A549 (cell line): ENCODE measurements around the gene ATP9A. TPM values are rescaled to one million over a fixed set of nuclear protein-coding genes. Genes with fewer than 3 reads are reported as not detected.

Experiments used
- ATAC-seq, 2 experiments: fragments of 200-7000 bp in 1 of 2; fragments of >200 bp in 1 of 2; cut with Nextera tagmentation in 1 of 2; cut with Tn5 transposase in 1 of 2; 3 replicates each; pipeline versions ENCODE4 v1.8.0 to v1.9.1; 2018 to 2020; ENCODE audit warnings: mild to moderate bottlenecking in 1 of 2, moderate library complexity in 1 of 2
- CTCF ChIA-PET: fragments of 300-600 bp; sonication (Branson Sonifier 250); formaldehyde crosslinking; extraction: SDS; loops from one replicate; lab custom pipeline; 2021; ENCODE audit warnings: antibody characterized with exemption, inconsistent platforms; lab: Yijun Ruan, JAX
- POLR2A ChIA-PET: fragments of 350-600 bp; formaldehyde crosslinking; extraction: SDS; loops from one replicate; lab custom pipeline; 2021; ENCODE audit warnings: antibody characterized with exemption, inconsistent platforms; lab: Yijun Ruan, JAX
- DNase-seq, 2 experiments: peaks; one replicate each; pipeline versions ENCODE4 v3.0.0 to v3.0.0-alpha.2; 2011 to 2016; ENCODE audit warnings: low read depth in 1 of 2, low spot score in 1 of 2
- FAIRE-seq: peaks from 2 replicates; lab custom pipeline; 2011; peaks lifted over from hg19 to GRCh38; lab: Jason Lieb, UNC
- H3K27ac ChIP-seq, 2 experiments: fragments of >200 bp; sonication (Bioruptor Twin); formaldehyde crosslinking; 3 replicates each; pipeline ENCODE4 v1.5.1; 2016 to 2017
- H3K4me1 ChIP-seq: fragments of >200 bp; sonication (Bioruptor Twin); formaldehyde crosslinking; 3 replicates; pipeline ENCODE4 v1.6.1; 2016
- H3K4me2 ChIP-seq: fragments of >200 bp; sonication (Bioruptor Twin); formaldehyde crosslinking; 3 replicates; pipeline ENCODE4 v1.6.1; 2016
- H3K4me3 ChIP-seq: fragments of >200 bp; sonication (Bioruptor Twin); formaldehyde crosslinking; 3 replicates; pipeline ENCODE4 v1.5.1; 2016
- H3K9me3 ChIP-seq: fragments of >200 bp; sonication (Bioruptor Twin); formaldehyde crosslinking; 3 replicates; pipeline ENCODE4 v1.6.1; 2016
- BHLHE40 ChIP-seq: IDR thresholded peaks from 2 replicates; pipeline ENCODE4 v1.6.1; 2012; ENCODE audit warnings: low read depth, low read length, inconsistent platforms
- CBX2 ChIP-seq: fragments of 200-600 bp; sonication (generic); IDR thresholded peaks from 2 replicates; pipeline ENCODE4 v1.6.1; 2016; ENCODE audit warnings: low read depth, mild to moderate bottlenecking, borderline replicate concordance
- CBX8 ChIP-seq: fragments of 200-600 bp; sonication (generic); IDR thresholded peaks from 2 replicates; pipeline ENCODE4 v1.6.1; 2016
- CHD4 ChIP-seq: fragments of 200-600 bp; sonication (generic); IDR thresholded peaks from 2 replicates; pipeline ENCODE4 v1.6.1; 2016; ENCODE audit warnings: antibody characterized with exemption, mild to moderate bottlenecking, borderline replicate concordance
- CTCF ChIP-seq: fragments of >200 bp; sonication (Bioruptor Twin); formaldehyde crosslinking; IDR thresholded peaks from 3 replicates; pipeline ENCODE4 v1.5.1; 2016
- ELK1 ChIP-seq: fragments of 150-350 bp; IDR thresholded peaks from 2 replicates; pipeline ENCODE4 v1.6.1; 2014; ENCODE audit warnings: low read depth, mild to moderate bottlenecking, low read length
- FOSB ChIP-seq: fragments of 250-450 bp; sonication (Bioruptor Pico); IDR thresholded peaks from 2 replicates; pipeline ENCODE4 v1.5.0; 2020; ENCODE audit warnings: mild to moderate bottlenecking, moderate library complexity
- FOXS1 ChIP-seq: fragments of 250-450 bp; sonication (Bioruptor Pico); IDR thresholded peaks from 2 replicates; pipeline ENCODE4 v1.5.0; 2020; ENCODE audit warnings: mild to moderate bottlenecking, moderate library complexity
- GATA3 ChIP-seq: IDR thresholded peaks from 2 replicates; pipeline ENCODE4 v1.6.1; 2012; ENCODE audit warnings: borderline replicate concordance
- HEYL ChIP-seq: fragments of 250-450 bp; sonication (Bioruptor Pico); IDR thresholded peaks from 2 replicates; pipeline ENCODE4 v1.8.0; 2021; ENCODE audit warnings: mild to moderate bottlenecking, moderate library complexity
- HMGXB4 ChIP-seq: fragments of 250-450 bp; sonication (Bioruptor Pico); IDR thresholded peaks from 2 replicates; pipeline ENCODE4 v1.5.0; 2021; ENCODE audit warnings: mild to moderate bottlenecking, moderate library complexity, borderline replicate concordance
- HOXB5 ChIP-seq: fragments of 250-450 bp; sonication (Bioruptor Pico); IDR thresholded peaks from 2 replicates; pipeline ENCODE4 v1.5.0; 2020; ENCODE audit warnings: mild to moderate bottlenecking, moderate library complexity
- JUN ChIP-seq, 2 experiments: fragments of >200 bp; sonication (Bioruptor Twin); formaldehyde crosslinking; IDR thresholded peaks; 2 replicates in 1 of 2; 3 replicates in 1 of 2; pipeline ENCODE4 v1.6.1; 2016 to 2017
- NFE2L2 ChIP-seq: fragments of 150-350 bp; conservative IDR thresholded peaks from 2 replicates; pipeline ENCODE4 v1.6.1; 2014; ENCODE audit warnings: low read length
- POLR2A ChIP-seq: IDR thresholded peaks from 2 replicates; pipeline ENCODE4 v1.6.1; 2012; ENCODE audit warnings: mild to moderate bottlenecking, low read length
- REST ChIP-seq: fragments of 200-600 bp; sonication (generic); IDR thresholded peaks from 2 replicates; pipeline ENCODE4 v1.6.1; 2016; ENCODE audit warnings: antibody characterized with exemption, mild to moderate bottlenecking, moderate library complexity
- RFX5 ChIP-seq: fragments of 450-650 bp; IDR thresholded peaks from 2 replicates; pipeline ENCODE4 v1.7.1; 2014; ENCODE audit warnings: antibody characterized with exemption, mild to moderate bottlenecking, moderate library complexity
- RNF2 ChIP-seq: fragments of 200-600 bp; sonication (generic); IDR thresholded peaks from 2 replicates; pipeline ENCODE4 v1.6.1; 2016; ENCODE audit warnings: low read depth, mild to moderate bottlenecking, antibody characterized with exemption, moderate library complexity, borderline replicate concordance
- SREBF2 ChIP-seq: fragments of 450-650 bp; IDR thresholded peaks from 2 replicates; pipeline ENCODE4 v1.6.1; 2014; ENCODE audit warnings: mild to moderate bottlenecking, moderate library complexity
- TFCP2L1 ChIP-seq: fragments of 250-450 bp; sonication (Bioruptor Pico); IDR thresholded peaks from 2 replicates; pipeline ENCODE4 v1.5.0; 2021; ENCODE audit warnings: mild to moderate bottlenecking
- ZC3H11A ChIP-seq: fragments of 450-650 bp; IDR thresholded peaks from 2 replicates; pipeline ENCODE4 v1.6.1; 2014; ENCODE audit warnings: antibody characterized with exemption, mild to moderate bottlenecking
- ZSCAN20 ChIP-seq: fragments of 250-450 bp; sonication (Bioruptor Pico); IDR thresholded peaks from 2 replicates; pipeline ENCODE4 v1.8.0; 2022; ENCODE audit warnings: mild to moderate bottlenecking, moderate library complexity
- WGBS: methylation state at CpG from one replicate; pipeline ENCODE4 v1.1.6; 2017; ENCODE audit errors: missing lambda C conversion rate; 5-methylcytosine and 5-hydroxymethylcytosine counted together
- polyA plus RNA-seq, 4 experiments: library from polyadenylated mRNA; depleted of rRNA in 3 of 4; stranded (reverse); fragments of >200 nt; fragmentation: RNase III in 1 of 4; extraction: RNeasy Plus Mini Kit Qiagen cat#74134 plus additional on column Dnase treatment in 1 of 4; gene quantifications; 2 replicates in 3 of 4; 3 replicates in 1 of 4; pipeline ENCODE4 v1.2.3, GENCODE V29; 2011 to 2017

The ATP9A gene
- polyA plus RNA-seq, 2 of the 4 experiments (the other 2 are of a cell fraction): 9.9 to 23.6 TPM

GRCh38 chr20:51563174-51563485 is 205.1 kb downstream of the ATP9A start:
- no peak for FAIRE-seq

GRCh38 chr20:51562332-51563173 is 205.6 kb downstream of the ATP9A start:
- ChIA-PET POLR2A (interaction anchor here (0.7 to 2.9 kb wide), 4 partner anchors 18 to 177 kb away, joined by 3 to 29 read pairs (median 4); no protein-coding TSS in a partner anchor), CTCF (interaction anchor here (0.7 to 4.8 kb wide), 21 partner anchors 9 to 768 kb away, joined by 3 to 25 read pairs (median 4); partner anchors contain the start of genes BCAS4 and NFATC2)
- DNase-seq (peak; percentile 65 to 90), ATAC-seq (peak; percentile 64 to 76), FAIRE-seq (no peak)
- no peaks in the 10 kb centered on the region for H3K9me3 ChIP-seq
- under 1% methylated on average over 62 of the region's 76 CpGs for WGBS
- H3K4me2 ChIP-seq: peak overlapping the region; percentile 93
- H3K4me3 ChIP-seq: peak overlapping the region; percentile 59
- H3K27ac ChIP-seq: peak overlapping the region; percentile 88 to 89
- peaks cover 45% of the 10 kb centered on the region for H3K4me1 ChIP-seq
- TF ChIP-seq HOXB5 (CRISPR knock-in tag) (peak; percentile 58; the same call in 1 of the 2 replicates), GATA3 (peak; percentile 18; the same call in 1 of the 2 replicates), POLR2A (no peak), BHLHE40 (no peak; the same call in 1 of the 2 replicates), RNF2 (no peak), NFE2L2 (no peak), ZSCAN20 (CRISPR knock-in tag) (no peak), CHD4 (no peak), FOSB (CRISPR knock-in tag) (no peak), CBX2 (no peak), RFX5 (no peak), CTCF (peak; percentile 41)

More at GRCh38 chr20:51563174-51563485, 205.1 kb downstream of the ATP9A start:
- peak; percentile 4 to 12; a peak in 4 of 6 replicates for ATAC-seq
- Histone ChIP-seq H3K4me1 (peaks cover 45% of the 10 kb centered on the region), H3K4me3 (peak overlapping the region; percentile 59), H3K27ac (peak overlapping the region; percentile 88 to 89), H3K9me3 (0 out of 3 replicates have a peak, but pooled peaks cover under 1% of the 10 kb centered on the region), H3K4me2 (peak overlapping the region; percentile 93)
- 1% methylated on average over 9 of the region's 9 CpGs for WGBS
- no peak for DNase-seq
- POLR2A ChIA-PET: interaction anchor here (0.7 to 2.9 kb wide), 4 partner anchors 18 to 177 kb away, joined by 3 to 29 read pairs (median 4); no protein-coding TSS in a partner anchor
- CTCF ChIA-PET: interaction anchor here (0.7 to 4.8 kb wide), 21 partner anchors 9 to 768 kb away, joined by 3 to 25 read pairs (median 4); partner anchors contain the start of genes BCAS4 and NFATC2
- TF ChIP-seq RNF2 (no peak), TFCP2L1 (CRISPR knock-in tag) (no peak), REST (no peak; the same call in 1 of the 2 replicates), HMGXB4 (CRISPR knock-in tag) (no peak), JUN (IDR thresholded peaks at IDR 0.05) (no peak), POLR2A (no peak), CBX8 (no peak), NFE2L2 (no peak), FOXS1 (CRISPR knock-in tag) (no peak), ZC3H11A (no peak), HEYL (CRISPR knock-in tag) (no peak), SREBF2 (no peak), ELK1 (no peak), FOSB (CRISPR knock-in tag) (no peak)
